GM10847 (cell line): ENCODE data around the gene SLC7A8.

Experiments used
- POLR2A ChIP-seq: IDR thresholded peaks from 2 replicates; pipeline ENCODE4 v1.6.1; 2011; ENCODE audit not compliant: insufficient read length; ENCODE audit errors: extremely low read depth

SLC7A8 gene

DNA sequence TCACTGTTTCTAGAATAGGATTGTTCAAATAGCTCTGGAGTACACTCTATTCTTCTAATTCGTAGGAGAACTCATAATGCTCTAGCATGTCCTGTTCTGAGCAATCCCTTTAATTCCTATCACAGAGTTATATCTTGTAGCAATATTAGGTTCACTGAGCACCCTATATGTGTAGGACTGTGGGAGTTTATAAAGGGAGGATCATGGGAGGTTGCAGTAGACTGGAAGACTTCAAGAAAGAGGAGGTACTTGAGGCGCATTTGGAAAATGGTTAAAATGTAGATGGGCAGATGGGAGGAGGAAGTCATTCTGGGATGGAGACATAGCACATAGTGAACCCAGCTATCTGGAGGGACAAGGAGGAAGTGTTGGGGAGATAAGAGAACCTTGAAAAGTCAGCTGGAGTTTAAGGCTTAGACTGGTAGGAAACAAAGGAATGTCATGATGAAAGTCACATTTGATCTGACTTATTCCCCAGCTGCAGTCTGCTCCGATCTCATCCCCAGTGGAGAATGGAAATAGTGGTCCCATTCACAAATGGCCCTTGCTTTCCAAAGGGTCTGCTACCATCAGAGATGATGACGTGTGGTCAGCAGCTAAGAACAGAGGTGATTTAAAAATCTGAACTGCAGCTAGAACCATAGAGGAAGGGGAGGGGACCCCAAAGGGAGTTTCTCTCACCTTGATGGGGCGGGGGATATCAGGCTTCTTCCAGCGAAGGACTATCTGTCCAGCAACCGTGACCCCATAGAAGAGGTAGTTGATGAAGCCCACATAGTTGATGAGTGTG is 54.3 kb downstream of the SLC7A8 start:
- no peak for TF ChIP-seq POLR2A

DNA sequence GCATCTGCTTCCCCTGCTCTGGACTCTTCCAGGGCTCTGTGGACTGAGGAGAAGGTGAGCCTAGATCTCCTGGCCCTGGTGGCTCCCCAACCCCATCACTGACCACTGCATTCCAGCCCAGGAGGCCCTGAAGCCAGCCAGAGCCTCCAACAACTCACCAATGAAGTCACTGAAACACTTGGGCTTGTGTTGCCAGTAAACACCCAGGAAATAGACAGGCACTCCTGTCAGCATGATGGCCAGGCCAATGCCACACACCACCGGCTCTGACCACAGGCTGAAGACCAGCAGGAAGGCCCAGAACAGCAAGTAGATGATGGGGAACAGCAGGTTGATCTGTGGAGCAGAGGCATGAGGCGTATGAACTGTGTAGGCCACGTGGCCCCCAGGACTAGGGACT is 55.6 kb downstream of the SLC7A8 start:
- no peak for TF ChIP-seq POLR2A

DNA sequence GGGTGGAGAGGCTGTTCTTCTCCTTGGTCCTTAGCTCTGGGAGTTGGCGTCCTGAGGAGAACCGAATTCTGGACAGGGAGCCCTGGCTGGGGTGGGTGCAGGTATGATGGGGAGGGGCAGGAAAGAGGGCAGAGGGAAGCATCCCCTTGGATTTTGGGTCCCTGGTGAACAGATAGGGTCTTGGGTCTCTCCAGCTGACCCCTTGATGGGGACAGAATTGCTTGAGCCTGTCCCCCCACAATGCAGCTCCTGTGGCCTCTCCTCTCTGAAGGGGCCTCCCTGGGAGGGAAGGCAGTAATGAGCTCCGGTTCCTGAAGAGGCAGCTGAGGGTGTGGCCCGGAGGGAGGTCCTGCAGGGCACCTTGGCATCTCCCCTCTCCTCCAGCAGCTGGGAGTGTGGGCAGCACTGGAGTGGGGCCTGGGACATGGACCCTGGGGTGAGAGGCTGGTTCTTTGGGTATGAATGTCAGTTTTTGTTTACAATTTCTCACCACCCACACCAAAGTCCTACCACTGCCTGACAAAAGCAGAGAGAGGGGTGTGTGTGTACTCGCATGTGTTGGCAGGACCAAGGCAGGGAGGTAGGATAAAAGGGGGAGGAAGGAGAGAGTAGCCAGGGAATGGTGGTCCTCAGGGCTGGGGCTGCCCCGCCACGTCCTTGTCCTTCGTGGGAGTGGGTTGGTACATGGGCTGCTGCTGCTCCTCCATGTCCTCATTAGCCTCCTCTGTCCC is 56.7 kb downstream of the SLC7A8 start:
- TF ChIP-seq POLR2A = no peak

DNA sequence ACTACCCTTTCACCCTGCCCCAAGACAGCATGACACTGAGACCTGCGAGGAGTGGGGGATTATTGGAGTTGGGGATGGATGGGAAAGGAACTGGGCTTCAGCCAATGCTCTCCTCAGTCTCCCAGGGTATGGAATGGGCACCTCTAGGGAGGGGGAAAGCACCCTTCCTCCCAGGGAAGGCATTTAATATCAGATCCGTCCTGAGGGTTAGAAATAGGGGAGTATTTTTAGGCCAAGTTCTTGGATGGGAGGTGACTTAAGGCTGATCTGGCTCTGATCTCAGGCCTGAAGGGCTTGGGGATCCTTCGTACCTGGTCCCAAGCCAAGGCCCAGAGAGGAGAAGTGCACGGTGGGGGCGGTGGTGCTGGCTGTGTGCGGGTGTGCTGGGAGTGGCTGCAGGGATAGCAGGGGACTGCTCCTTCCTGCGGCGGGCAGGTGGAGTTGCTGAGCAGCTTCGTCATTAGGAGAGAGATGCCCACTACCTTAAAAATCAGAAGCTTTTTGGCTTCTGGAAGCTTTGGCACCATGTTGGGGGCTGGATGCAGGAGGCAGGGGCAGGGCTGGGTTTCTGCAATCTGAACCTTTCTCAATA is 57.4 kb downstream of the SLC7A8 start:
- TF ChIP-seq POLR2A = no peak

DNA sequence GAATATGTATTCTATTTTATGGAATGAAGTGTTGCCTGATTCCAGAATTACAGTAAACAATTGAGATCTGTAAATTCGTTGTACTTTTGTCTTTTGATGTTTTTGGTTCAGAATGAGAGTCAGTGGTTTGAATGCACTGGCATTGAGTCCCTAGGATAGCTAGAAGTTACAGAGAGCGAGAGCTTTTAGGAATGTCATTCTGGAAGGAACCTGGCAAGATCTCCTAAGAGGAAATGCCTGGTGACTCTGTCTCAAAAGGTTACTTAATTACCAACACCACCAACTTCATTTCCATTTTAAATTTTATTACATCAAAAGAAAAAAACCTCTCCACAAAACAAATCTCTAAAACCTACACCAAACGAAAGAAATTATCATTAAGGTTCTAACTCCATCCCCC is 58.4 kb downstream of the SLC7A8 start:
- no peak for TF ChIP-seq POLR2A

DNA sequence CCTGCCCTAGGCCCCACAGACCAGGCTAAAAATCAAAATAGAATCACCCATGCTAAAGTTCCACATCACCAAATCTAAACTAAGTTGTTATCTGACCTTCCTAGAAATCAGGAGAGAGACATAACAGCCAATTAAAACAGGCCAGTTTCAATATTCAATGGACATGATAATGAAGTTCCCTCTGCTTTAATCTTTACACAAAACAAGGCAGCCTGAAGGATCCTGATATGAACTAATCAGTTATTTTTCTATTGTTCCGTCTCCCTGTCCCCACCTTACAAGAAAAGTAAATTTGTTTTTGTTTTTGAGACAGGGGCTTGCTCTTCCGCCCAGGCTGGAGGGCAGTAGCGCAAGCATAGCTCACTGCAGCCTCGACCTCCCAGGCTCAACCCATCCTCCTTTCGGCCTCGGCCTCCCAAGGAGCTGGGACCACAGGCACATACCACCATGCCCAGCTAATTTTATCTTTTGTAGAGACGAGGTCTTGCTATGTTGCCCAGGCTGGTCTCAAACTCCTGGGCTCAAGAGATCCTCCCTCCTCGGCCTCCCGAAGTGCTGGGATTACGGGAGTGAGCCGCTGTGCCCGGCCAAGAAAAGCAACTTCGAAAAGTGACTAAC is 59.0 kb downstream of the SLC7A8 start:
- TF ChIP-seq POLR2A = no peak

DNA sequence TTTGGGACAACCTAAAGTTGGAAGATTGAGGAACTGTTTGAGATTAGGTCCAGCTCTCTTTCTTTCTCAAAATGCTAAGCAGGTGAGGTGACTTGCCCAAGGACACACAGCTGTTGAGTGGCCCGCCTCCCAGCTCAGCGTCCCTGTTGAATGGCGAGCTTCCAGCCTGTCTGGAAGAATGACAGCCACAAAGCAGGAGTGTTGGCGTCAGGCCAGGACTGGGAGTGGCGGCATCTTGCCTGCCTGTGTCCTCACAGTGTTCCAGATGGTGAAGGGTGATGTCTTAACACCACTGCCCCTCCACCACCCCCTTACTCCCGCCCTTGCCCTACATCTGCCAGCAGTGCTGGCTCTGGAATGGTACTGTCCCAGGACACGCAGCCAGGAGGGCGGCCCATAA is 60.0 kb downstream of the SLC7A8 start:
- no peak for TF ChIP-seq POLR2A

DNA sequence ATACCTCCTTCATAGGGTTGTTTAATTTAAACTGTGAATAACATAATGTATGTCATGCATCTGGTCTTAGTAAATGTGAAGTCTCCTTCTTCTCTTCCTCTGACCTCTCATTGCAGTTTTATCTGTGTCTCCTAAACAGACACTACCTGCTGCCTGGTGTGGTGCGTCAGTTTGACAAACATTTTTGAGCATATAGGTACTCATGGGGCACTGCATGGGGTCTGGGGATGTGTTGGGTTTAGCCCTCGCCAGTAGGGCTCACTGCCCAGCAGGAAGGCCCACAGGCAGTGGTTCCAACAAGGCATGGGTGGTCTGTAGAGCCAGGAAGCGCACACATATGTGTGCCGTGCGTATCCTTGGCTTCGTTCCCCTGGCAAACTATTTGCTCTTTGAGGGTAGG is 61.4 kb downstream of the SLC7A8 start:
- TF ChIP-seq POLR2A = no peak

DNA sequence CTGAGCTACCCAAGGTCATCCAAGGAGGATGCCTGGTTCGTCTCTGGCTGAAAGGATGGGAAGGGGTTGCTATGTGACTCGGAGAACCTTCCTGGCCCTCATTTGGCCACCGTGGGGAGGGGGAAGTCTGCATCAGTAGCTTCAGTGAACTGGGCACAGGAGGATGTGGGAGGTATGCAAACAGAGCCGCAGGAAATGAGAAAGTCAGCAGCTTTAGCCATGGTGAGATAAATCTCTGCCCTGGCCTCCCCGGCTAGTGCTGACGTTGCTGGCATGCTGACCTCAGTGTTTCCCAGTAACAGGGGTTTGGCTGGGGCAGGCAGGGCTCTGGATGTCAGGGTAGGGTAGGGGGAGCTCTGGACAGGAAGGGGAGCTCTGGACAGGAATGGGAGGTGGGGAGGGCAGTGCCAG is 62.1 kb downstream of the SLC7A8 start:
- no peak for TF ChIP-seq POLR2A

DNA sequence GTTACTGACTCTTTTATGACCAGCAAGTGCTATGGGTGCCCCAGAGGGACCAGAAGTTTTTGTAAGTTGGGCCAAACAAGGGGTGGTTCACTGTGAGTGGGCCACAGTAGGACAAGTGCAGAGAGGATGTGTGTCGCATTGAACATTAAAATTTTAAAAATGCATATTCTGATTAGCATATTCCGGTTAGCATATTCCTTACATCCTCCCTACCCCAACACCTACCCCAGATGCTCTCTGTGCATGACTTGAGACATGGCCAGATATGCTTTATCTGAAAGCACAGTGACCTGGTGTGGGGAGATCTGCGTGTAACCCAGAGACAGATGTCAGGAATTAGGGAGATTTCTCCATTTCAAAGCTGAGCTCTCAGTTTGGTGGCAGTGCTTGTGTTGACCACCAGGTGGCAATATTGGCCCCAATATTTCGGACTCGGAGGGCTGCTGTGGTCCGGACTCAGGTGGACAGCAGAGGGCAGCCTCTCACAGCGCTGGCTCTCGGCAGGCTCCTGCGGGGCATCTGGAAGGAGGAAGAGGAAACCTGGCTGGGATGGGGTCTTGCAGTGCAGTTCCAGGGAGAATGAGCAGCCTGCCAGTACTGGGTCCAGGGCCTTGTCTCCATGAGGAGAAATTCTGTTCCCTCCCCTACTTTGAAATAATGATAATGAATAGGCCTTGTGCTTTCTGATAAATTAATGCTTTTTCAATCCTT is 62.8 kb downstream of the SLC7A8 start:
- TF ChIP-seq POLR2A = no peak

DNA sequence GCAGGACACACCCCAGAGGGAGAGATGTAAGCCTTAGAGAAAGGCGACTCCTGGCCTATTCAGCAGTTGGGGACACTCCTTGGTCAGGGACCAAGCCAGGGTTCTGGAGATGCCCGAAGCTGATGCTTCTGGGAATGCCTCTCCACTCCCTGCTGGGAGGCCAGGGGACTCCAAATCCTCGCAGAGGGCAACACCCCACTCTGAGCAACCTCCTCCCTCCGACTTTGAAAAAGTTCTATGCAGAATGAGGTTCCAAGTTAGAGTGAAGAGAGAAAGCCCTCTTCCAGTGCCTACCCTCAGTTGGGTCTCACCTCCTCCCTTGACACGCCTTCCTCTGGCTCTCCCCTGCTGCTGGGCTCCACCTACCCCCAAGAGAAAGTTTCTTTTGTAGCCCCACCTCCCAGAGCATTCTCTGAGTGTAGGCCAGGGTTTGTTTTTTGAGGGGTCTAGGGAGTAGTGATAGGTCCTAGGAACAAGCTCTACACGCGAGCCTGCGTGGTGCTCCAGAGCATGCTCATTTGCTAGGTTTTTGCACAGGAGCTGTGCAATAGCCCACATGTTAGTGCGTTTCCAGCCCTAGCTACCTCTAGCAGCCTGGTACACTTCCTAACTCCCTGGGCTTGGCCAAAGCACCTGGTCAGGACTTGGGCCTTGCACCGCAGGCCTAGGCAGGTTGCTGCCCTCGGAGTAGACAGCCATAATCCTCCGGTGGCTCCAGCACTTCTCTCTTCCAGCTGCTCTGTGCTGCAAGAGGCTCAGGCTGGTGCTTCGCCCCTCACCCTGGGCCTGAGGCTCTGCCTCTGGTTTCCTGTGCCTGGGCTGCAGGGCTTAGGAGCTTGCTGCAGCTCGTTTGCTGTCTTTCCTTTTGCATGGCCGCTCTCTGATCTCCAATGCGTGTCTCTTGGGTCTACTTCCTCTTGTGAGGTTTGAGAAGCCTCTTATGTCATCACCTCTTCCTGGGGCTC is 63.8 kb downstream of the SLC7A8 start:
- no peak for TF ChIP-seq POLR2A

DNA sequence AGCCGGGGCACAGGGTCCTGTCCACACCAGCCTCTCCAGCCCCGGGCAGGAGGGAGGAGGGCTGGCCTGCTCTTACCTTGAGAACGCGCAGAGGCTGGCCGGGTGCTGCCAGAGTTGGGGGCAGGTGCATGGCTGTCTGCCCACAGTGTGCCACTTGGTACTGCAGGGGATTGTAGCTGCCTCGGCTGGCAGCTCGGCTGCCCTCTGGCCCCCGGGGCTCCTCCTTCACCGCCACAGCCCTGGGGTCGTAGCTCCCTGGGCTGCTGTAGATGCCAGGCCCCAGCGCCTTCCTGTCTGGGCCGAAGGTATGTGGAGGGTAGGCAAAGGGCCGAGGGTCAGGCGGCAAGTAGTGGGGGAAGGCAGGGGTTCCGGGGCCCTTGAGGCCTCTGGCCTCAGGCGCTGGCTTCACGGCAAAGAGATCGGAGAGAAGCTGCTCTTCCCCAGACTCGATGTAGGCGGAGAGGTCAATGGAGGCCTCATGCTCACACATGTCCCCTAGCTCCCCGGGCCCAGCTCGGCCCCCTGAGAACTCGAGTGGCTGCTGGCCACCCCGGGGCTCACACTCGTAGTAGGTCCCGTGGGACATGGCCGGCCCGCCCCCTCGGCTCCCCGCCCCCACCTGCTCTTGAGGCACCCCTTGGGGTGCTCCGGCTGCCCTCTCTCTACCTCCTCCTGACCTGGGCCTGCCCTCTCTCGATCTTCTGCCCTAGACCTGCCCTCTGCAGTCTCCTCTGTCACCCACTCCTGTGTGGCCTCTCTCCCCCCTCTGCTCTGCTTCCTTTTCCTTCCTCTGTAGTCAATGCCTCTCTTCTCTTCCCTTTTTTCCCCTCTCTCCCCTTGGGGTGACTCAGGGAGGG is 64.7 kb downstream of the SLC7A8 start, which contains the start of gene CEBPE:
Gene CEBPE, minus strand, starts transcription at position 750 of the 857 bp plus-strand sequence. Its CDS starts 164 bp downstream, at position 586.
- TF ChIP-seq POLR2A = no peak
